Smooth muscle cell (in vitro differentiated cells): Measurements from ENCODE around the gene SOCS2. TPM values are rescaled to one million over a fixed set of nuclear protein-coding genes. Genes with fewer than 3 reads are reported as not detected.

ENCODE experiments used
- DNase-seq: peaks from one replicate; lab custom pipeline; 2025; ENCODE audit not compliant: unreplicated experiment; lab: John Stamatoyannopoulos, UW
- H2AFZ ChIP-seq: fragments of 200-600 bp; sonication (generic); 2 replicates; pipeline ENCODE4 v1.6.0; 2016; ENCODE audit warnings: antibody characterized with exemption, low read depth, mild to moderate bottlenecking
- H3F3A ChIP-seq: fragments of 200-600 bp; sonication (generic); 2 replicates; pipeline ENCODE4 v1.6.0; 2017; ENCODE audit warnings: antibody characterized with exemption, low read depth
- H3K27ac ChIP-seq: fragments of 200-600 bp; sonication (generic); 2 replicates; pipeline ENCODE4 v1.5.1; 2016; ENCODE audit warnings: low read depth, mild to moderate bottlenecking
- H3K27me3 ChIP-seq: fragments of 200-600 bp; sonication (generic); 2 replicates; pipeline ENCODE4 v1.6.1; 2016; ENCODE audit warnings: low read depth, mild to moderate bottlenecking
- H3K36me3 ChIP-seq: fragments of 200-600 bp; sonication (generic); 2 replicates; pipeline ENCODE4 v1.5.1; 2016; ENCODE audit warnings: low read depth
- H3K4me1 ChIP-seq: fragments of 200-600 bp; sonication (generic); 2 replicates; pipeline ENCODE4 v1.5.1; 2016; ENCODE audit warnings: low read depth
- H3K4me2 ChIP-seq: fragments of 200-600 bp; sonication (generic); 2 replicates; pipeline ENCODE4 v1.6.0; 2016; ENCODE audit warnings: mild to moderate bottlenecking
- H3K4me3 ChIP-seq: fragments of 200-600 bp; sonication (generic); 2 replicates; pipeline ENCODE4 v1.5.1; 2016; ENCODE audit warnings: mild to moderate bottlenecking
- H3K79me2 ChIP-seq: fragments of 200-600 bp; sonication (generic); 2 replicates; pipeline ENCODE4 v1.6.0; 2016; ENCODE audit warnings: low read depth, mild to moderate bottlenecking
- H3K9ac ChIP-seq: fragments of 200-600 bp; sonication (generic); 2 replicates; pipeline ENCODE4 v1.6.0; 2016; ENCODE audit warnings: low read depth
- H3K9me3 ChIP-seq: fragments of 200-600 bp; sonication (generic); replicated peaks from 2 replicates; pipeline ENCODE4 v1.5.1; 2016; ENCODE audit warnings: low read depth
- H4K20me1 ChIP-seq: fragments of 200-600 bp; sonication (generic); 2 replicates; pipeline ENCODE4 v1.6.0; 2016; ENCODE audit warnings: low read depth
- WGBS: methylation state at CpG from one replicate; pipeline ENCODE4 v1.1.7; 2016; ENCODE audit warnings: low lambda C conversion rate; 5-methylcytosine and 5-hydroxymethylcytosine counted together
- polyA plus RNA-seq: library from polyadenylated mRNA; unstranded; fragments of >200 nt; fragmentation: Nextera tagmentation; extraction: Ambion mirVana; gene quantifications from 2 replicates; pipeline ENCODE4 v1.2.1, GENCODE V29; 2016
- total RNA-seq: library from RNA; depleted of rRNA; stranded (reverse); fragments of >200 nt; gene quantifications from 2 replicates; pipeline ENCODE4 v1.2.3, GENCODE V29; 2014
- TF ChIP-seq, protein P1 (sequence below): fragments of 200-600 bp; sonication (generic); IDR thresholded peaks from 2 replicates; pipeline ENCODE4 v1.5.1; 2017; ENCODE audit warnings: borderline replicate concordance, mild to moderate bottlenecking, antibody characterized with exemption; ENCODE audit not compliant: insufficient read depth, poor library complexity, severe bottlenecking

The SOCS2 gene
- total and polyA plus RNA-seq, 2 experiments from 2014 or later, result 4.9 to 18.6 TPM

DNA sequence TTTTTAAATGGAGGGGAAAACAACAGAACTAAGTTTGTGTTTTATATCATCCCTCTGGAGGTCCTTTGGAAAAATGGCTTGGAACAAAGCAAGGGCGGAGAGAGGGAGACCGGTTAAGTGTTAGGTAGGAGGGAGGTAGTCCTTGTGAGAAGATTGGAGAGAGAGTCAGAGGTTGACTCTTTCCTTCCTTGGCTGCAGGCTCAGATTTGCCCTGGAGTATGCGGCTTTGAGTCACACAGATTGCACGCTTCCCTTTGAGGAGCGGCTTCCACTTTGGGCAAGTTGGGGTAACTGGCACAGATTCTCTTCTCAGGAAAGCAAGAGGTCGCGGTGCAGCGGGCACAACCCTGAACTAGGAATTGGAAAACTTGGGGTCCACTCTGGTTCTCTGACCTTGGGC, 9.9 kb downstream of the SOCS2 start:
- Histone ChIP-seq H3K4me3 (no peak overlapping the region), H3K4me1 (no peaks in the 10 kb centered on the region)

GRCh38 chr12:93583627-93584392, 11.3 kb downstream of the SOCS2 start:
- Histone ChIP-seq H3K27ac (no peak overlapping the region), H3K79me2 (no peaks in the 10 kb centered on the region), H3K27me3 (no peaks in the 10 kb centered on the region), H2AFZ (no peak overlapping the region), H3K4me3 (no peak overlapping the region), H3K36me3 (no peaks in the 10 kb centered on the region), H3K4me2 (no peak overlapping the region), H3K4me1 (no peaks in the 10 kb centered on the region), H4K20me1 (no peaks in the 10 kb centered on the region), H3K9ac (no peak overlapping the region), H3F3A (no peaks in the 10 kb centered on the region), H3K9me3 (no peaks in the 10 kb centered on the region)
- 80% methylated on average over 5 of the region's 5 CpGs for WGBS
- DNase-seq, result no peak
- TF ChIP-seq, protein P1, sequence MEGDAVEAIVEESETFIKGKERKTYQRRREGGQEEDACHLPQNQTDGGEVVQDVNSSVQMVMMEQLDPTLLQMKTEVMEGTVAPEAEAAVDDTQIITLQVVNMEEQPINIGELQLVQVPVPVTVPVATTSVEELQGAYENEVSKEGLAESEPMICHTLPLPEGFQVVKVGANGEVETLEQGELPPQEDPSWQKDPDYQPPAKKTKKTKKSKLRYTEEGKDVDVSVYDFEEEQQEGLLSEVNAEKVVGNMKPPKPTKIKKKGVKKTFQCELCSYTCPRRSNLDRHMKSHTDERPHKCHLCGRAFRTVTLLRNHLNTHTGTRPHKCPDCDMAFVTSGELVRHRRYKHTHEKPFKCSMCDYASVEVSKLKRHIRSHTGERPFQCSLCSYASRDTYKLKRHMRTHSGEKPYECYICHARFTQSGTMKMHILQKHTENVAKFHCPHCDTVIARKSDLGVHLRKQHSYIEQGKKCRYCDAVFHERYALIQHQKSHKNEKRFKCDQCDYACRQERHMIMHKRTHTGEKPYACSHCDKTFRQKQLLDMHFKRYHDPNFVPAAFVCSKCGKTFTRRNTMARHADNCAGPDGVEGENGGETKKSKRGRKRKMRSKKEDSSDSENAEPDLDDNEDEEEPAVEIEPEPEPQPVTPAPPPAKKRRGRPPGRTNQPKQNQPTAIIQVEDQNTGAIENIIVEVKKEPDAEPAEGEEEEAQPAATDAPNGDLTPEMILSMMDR, result no peak

More for the DNA sequence above, 9.9 kb downstream of the SOCS2 start:
- Histone ChIP-seq H3K9ac (no peak overlapping the region), H3K4me2 (no peak overlapping the region), H3K79me2 (no peaks in the 10 kb centered on the region), H3K27ac (no peak overlapping the region), H2AFZ (no peak overlapping the region), H3K36me3 (no peaks in the 10 kb centered on the region), H3K27me3 (no peaks in the 10 kb centered on the region), H4K20me1 (no peaks in the 10 kb centered on the region), H3K9me3 (no peaks in the 10 kb centered on the region), H3F3A (no peaks in the 10 kb centered on the region)
- DNase-seq, result no peak
- 83% methylated on average over 8 of the region's 8 CpGs for WGBS
- TF ChIP-seq, protein P1, result no peak

GRCh38 chr12:93585247-93585646, 12.8 kb downstream of the SOCS2 start:
- Histone ChIP-seq H3K27ac (no peak overlapping the region), H3K27me3 (no peaks in the 10 kb centered on the region), H2AFZ (no peak overlapping the region), H3K4me1 (no peaks in the 10 kb centered on the region), H3K9ac (no peak overlapping the region), H4K20me1 (no peaks in the 10 kb centered on the region), H3K36me3 (no peaks in the 10 kb centered on the region), H3K79me2 (no peaks in the 10 kb centered on the region), H3K9me3 (no peaks in the 10 kb centered on the region), H3K4me3 (no peak overlapping the region), H3K4me2 (no peak overlapping the region), H3F3A (no peaks in the 10 kb centered on the region)
- no peak for DNase-seq
- TF ChIP-seq, protein P1, result no peak
- WGBS, result 98% methylated on average over 2 of the region's 2 CpGs

DNA sequence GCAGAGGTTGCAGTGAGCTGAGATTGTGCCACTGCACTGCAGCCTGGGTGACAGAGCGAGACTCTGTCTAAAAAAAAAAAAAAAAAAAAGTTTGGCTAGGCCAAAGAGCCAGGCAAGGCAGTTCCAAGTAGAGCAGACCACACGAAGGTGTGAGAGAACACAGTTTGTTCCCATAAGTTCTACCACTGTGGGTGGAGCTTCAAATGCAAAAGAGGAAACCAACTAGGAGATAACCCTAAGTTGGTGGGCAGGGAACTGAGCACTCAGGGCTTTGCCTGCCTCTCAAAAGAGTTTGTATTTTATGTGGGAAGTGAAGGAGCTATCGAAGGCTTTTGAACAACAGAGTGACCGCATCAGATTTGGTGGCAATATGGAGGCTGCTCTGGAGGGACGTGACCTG, 15.1 kb downstream of the SOCS2 start:
- Histone ChIP-seq H3K79me2 (no peaks in the 10 kb centered on the region), H4K20me1 (no peaks in the 10 kb centered on the region), H3K36me3 (no peaks in the 10 kb centered on the region), H3K4me3 (no peak overlapping the region), H3F3A (peaks cover 2% of the 10 kb centered on the region), H3K27ac (no peak overlapping the region), H3K9ac (no peak overlapping the region), H3K27me3 (no peaks in the 10 kb centered on the region), H3K4me2 (no peak overlapping the region), H3K9me3 (no peaks in the 10 kb centered on the region), H2AFZ (no peak overlapping the region), H3K4me1 (no peaks in the 10 kb centered on the region)
- no peak for DNase-seq
- WGBS, result 94% methylated on average over 5 of the region's 5 CpGs
- TF ChIP-seq, protein P1, result no peak
